Measurements from ENCODE around the gene KRTAP10-12.

- TF ChIP-seq, protein P1, sequence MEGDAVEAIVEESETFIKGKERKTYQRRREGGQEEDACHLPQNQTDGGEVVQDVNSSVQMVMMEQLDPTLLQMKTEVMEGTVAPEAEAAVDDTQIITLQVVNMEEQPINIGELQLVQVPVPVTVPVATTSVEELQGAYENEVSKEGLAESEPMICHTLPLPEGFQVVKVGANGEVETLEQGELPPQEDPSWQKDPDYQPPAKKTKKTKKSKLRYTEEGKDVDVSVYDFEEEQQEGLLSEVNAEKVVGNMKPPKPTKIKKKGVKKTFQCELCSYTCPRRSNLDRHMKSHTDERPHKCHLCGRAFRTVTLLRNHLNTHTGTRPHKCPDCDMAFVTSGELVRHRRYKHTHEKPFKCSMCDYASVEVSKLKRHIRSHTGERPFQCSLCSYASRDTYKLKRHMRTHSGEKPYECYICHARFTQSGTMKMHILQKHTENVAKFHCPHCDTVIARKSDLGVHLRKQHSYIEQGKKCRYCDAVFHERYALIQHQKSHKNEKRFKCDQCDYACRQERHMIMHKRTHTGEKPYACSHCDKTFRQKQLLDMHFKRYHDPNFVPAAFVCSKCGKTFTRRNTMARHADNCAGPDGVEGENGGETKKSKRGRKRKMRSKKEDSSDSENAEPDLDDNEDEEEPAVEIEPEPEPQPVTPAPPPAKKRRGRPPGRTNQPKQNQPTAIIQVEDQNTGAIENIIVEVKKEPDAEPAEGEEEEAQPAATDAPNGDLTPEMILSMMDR (conservative IDR thresholded peaks at IDR 0.05 in 1 of 2, IDR thresholded peaks at IDR 0.05 in 1 of 2; ENCODE audit: extremely low read depth in 1 of 2, insufficient read depth in 1 of 2, low read depth in 1 of 2, low read length in 2 of 2), result no peak
- TF ChIP-seq EZH2 (IDR thresholded peaks at IDR 0.05; ENCODE audit: borderline replicate concordance, low read length), result no peak
Observed at GRCh38 chr21:44648557-44649311, 48.2 kb upstream of the KRTAP10-12 start.

Measured in mammary epithelial cell (primary cell).